Subcutaneous abdominal adipose tissue (tissue), 5 donors: Measurements from ENCODE around the gene DEAF1.
"Not testable (repeated sequence)": the region's sequence is repeated elsewhere in the genome, so short reads cannot be mapped to it uniquely, and the experiment has no call there.

Source experiments
- H3K27ac ChIP-seq: one replicate; pipeline ENCODE4 v1.7.0; 2013; ENCODE audit warnings: low read depth, mild to moderate bottlenecking, inconsistent platforms, low read length, moderate library complexity
- H3K27me3 ChIP-seq, 5 donors: one replicate each; pipeline ENCODE4 v1.7.0; 2013; ENCODE audit warnings: low read length in 5 of 5, inconsistent platforms in 1 of 5; ENCODE audit not compliant: control insufficient read depth in 5 of 5, insufficient read depth in 4 of 5
- H3K36me3 ChIP-seq, 5 donors: one replicate each; pipeline ENCODE4 v1.7.0; 2013; ENCODE audit warnings: low read length in 5 of 5; ENCODE audit not compliant: control insufficient read depth in 5 of 5, insufficient read depth in 5 of 5
- H3K4me1 ChIP-seq, 5 donors: one replicate each; pipeline ENCODE4 v1.7.0; 2013; ENCODE audit warnings: low read length in 5 of 5, mild to moderate bottlenecking in 3 of 5, moderate library complexity in 1 of 5; ENCODE audit not compliant: control insufficient read depth in 5 of 5, insufficient read depth in 5 of 5
- H3K4me3 ChIP-seq, 5 donors: one replicate each; pipeline ENCODE4 v1.7.0; 2013; ENCODE audit warnings: low read length in 5 of 5, low read depth in 1 of 5
- H3K9ac ChIP-seq, 5 donors: one replicate each; pipeline ENCODE4 v1.7.0; 2013; ENCODE audit warnings: low read length in 5 of 5, mild to moderate bottlenecking in 4 of 5, moderate library complexity in 3 of 5
- H3K9me3 ChIP-seq, 5 donors: one replicate each; pipeline ENCODE4 v1.7.0; 2013; ENCODE audit warnings: low read length in 5 of 5; ENCODE audit not compliant: control insufficient read depth in 5 of 5
- donor health status: healthy.
- donor health status: healthy.
- donor health status: healthy.
- donor health status: healthy.
- donor health status: healthy.

DEAF1 gene

GRCh38 chr11:660681-661444 lies 34.2 kb downstream of the DEAF1 start:
- H3K4me3 ChIP-seq: no peak overlapping the region
- peaks cover 3 to 18% (median 8%) of the 10 kb centered on the region in 5 donors for H3K4me1 ChIP-seq
- H3K9ac ChIP-seq: no peak overlapping the region
- H3K36me3 ChIP-seq: peaks cover 0 to 48% (median 26%) of the 10 kb centered on the region in 5 donors
- H3K9me3 ChIP-seq: no peaks in the 10 kb centered on the region
- no peak overlapping the region for H3K27ac ChIP-seq
- H3K27me3 ChIP-seq: no peaks in the 10 kb centered on the region

DNA sequence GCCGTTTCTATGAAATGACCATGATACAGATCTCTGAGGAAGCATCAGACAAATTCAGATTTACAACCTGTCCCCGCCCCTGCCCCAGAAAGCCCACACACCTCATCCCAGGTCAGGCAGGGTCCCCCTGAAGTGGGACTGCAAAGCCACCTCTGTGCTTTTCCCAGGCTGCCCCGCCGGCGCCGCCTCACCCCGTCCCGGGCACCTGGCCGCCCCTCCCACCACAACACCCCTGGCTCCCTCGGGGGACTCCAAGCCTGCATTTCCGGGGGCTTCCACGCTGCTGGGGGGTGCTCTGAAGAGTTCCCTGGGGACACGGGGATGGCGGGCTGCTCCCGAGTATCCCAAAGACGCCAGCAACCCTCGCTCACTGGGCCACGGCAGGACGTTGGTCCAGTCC lies 34.7 kb downstream of the DEAF1 start:
- Histone ChIP-seq H3K9me3 (no peaks in the 10 kb centered on the region), H3K4me3 (no peak overlapping the region), H3K27me3 (no peaks in the 10 kb centered on the region), H3K36me3 (peaks cover 0 to 47% (median 24%) of the 10 kb centered on the region in 5 donors), H3K9ac (no peak overlapping the region), H3K4me1 (peaks cover 0 to 12% (median 2%) of the 10 kb centered on the region in 5 donors), H3K27ac (no peak overlapping the region)

DNA sequence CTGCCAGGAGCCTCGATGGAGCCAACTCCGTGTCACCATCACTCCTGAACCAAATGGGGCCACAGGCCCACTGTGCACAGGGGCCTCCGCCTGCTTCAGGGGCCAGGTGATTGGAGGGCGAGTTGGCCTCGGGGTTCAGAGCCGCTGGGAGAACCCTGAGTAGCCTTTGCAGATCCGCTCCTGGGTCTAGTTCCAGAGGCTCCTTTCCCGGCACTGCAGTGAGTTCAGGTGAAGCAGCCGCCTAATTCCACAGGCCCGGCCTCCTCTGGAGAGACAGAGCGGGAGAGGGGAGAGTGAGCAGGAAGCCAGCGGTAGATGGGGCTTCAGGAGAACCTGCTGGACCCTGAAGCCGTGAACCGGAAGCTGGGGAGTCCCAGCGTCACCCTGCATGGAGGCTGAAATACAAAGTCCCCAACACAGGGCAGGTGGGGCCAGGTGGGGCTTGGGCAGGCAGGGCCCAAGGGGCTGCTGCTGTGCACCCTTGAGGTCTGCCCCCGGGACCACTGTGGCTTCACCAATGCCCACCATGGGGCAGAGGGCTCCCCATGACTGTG lies 35.4 kb downstream of the DEAF1 start:
- H3K9ac ChIP-seq: no peak overlapping the region

GRCh38 chr11:657691-658126 lies 37.3 kb downstream of the DEAF1 start:
- Histone ChIP-seq H3K36me3 (peaks cover 0 to 56% (median 30%) of the 10 kb centered on the region in 5 donors), H3K4me3 (no peak overlapping the region), H3K27ac (no peak overlapping the region)

More for the DNA sequence above, 35.4 kb downstream of the DEAF1 start:
- Histone ChIP-seq H3K27ac (no peak overlapping the region), H3K4me3 (no peak overlapping the region), H3K4me1 (peaks cover 0 to 9% (median 0%) of the 10 kb centered on the region in 5 donors), H3K36me3 (peaks cover 0 to 52% (median 27%) of the 10 kb centered on the region in 5 donors), H3K27me3 (no peaks in the 10 kb centered on the region), H3K9me3 (no peaks in the 10 kb centered on the region)

DNA sequence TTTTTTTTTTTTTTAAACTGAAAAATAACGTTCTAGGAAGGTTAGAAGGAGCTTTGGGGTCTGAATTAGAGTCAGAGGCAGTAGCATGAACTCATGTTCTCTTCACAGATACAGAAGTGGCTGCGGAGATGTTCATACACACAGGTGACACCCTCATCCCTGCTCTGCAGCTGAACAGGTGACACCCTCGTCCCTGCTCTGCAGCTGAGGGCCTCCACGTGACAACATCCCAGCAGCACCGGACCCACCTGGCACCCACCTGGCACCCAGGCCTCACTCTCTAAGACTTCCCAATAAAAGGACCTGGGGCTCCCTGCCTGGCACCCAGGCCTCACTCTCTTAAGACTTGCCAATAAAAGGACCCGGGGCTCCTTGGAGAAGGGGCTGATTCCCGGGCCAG lies 38.2 kb downstream of the DEAF1 start:
- Histone ChIP-seq H3K4me3 (no peak overlapping the region), H3K36me3 (peaks cover 0 to 56% (median 30%) of the 10 kb centered on the region in 5 donors), H3K27me3 (no peaks in the 10 kb centered on the region), H3K27ac (no peak overlapping the region), H3K9ac (no peak overlapping the region), H3K4me1 (peaks cover 0 to 9% (median 0%) of the 10 kb centered on the region in 5 donors), H3K9me3 (no peaks in the 10 kb centered on the region)

More at GRCh38 chr11:657691-658126, 37.3 kb downstream of the DEAF1 start:
- Histone ChIP-seq H3K27me3 (no peaks in the 10 kb centered on the region), H3K9ac (no peak overlapping the region), H3K9me3 (no peaks in the 10 kb centered on the region), H3K4me1 (peaks cover 0 to 9% (median 0%) of the 10 kb centered on the region in 5 donors)

- Histone ChIP-seq H3K4me1 (peaks cover 0 to 9% (median 0%) of the 10 kb centered on the region in 5 donors), H3K36me3 (peaks cover 0 to 56% (median 30%) of the 10 kb centered on the region in 5 donors), H3K4me3 (no peak overlapping the region), H3K9me3 (no peaks in the 10 kb centered on the region), H3K27ac (no peak overlapping the region), H3K27me3 (no peaks in the 10 kb centered on the region), H3K9ac (no peak overlapping the region)
These were observed 38.6 kb downstream of the DEAF1 start for GRCh38 chr11:656426-656825.

- H3K36me3 ChIP-seq: peaks cover 0 to 54% (median 27%) of the 10 kb centered on the region in 5 donors
- H3K27me3 ChIP-seq: no peaks in the 10 kb centered on the region
- no peak overlapping the region for H3K4me3 ChIP-seq
- H3K4me1 ChIP-seq: peaks cover 0 to 9% (median 0%) of the 10 kb centered on the region in 5 donors
- no peak overlapping the region for H3K27ac ChIP-seq
- H3K9ac ChIP-seq: no peak overlapping the region
- no peaks in the 10 kb centered on the region for H3K9me3 ChIP-seq
These were observed 39.8 kb downstream of the DEAF1 start for GRCh38 chr11:655036-655726.

DNA sequence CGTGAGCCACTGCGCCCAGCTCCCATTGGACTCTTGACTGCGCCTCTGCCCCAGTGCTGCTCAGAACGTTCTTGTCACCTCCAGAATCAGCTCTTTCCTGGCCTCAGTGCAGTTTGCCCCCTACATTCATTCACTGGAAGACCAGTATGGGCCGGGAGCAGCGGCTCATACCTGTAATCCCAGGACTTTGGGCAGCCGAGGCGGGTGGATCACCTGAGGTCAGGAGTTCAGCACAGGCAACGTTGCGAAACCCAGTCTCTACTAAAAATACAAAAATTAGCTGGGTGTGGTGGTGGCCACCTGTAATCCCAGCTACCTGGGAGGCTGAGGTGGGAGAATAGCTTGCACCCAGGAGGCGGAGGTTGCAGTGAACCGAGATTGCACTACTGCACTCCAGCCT lies 40.6 kb downstream of the DEAF1 start:
- H3K9ac ChIP-seq, H3K9me3 ChIP-seq, H3K4me3 ChIP-seq, H3K4me1 ChIP-seq, H3K27me3 ChIP-seq, H3K27ac ChIP-seq: not testable (repeated sequence)
- peaks cover 0 to 47% (median 21%) of the 10 kb centered on the region in 5 donors for H3K36me3 ChIP-seq

DNA sequence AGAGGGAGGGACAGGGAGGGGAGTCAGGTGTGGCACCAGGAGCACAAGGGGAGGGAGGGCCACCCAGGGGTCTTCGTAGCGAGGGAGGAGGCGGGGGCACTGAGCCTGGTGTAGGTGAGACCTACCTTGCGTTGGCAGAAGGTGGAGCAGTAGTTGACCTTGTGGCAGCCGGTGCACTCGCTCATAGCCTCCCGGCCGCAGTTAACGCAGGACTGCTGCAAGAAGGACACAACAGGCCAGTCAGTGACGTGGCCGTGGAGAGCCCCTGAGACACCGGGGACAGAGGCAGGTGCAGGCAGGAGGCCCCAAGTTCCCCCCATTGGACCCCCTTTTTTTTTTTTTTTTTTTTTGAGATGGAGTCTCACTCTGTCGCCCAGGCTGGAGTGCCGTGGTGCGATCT lies 41.2 kb downstream of the DEAF1 start:
- H3K27me3 ChIP-seq: no peaks in the 10 kb centered on the region
- no peak overlapping the region for H3K27ac ChIP-seq
- H3K9ac ChIP-seq: no peak overlapping the region
- no peak overlapping the region for H3K4me3 ChIP-seq
- peaks cover 0 to 9% (median 0%) of the 10 kb centered on the region in 5 donors for H3K4me1 ChIP-seq
- H3K9me3 ChIP-seq: no peaks in the 10 kb centered on the region
- H3K36me3 ChIP-seq: peaks cover 0 to 44% (median 16%) of the 10 kb centered on the region in 5 donors

GRCh38 chr11:653136-653535 lies 41.9 kb downstream of the DEAF1 start:
- not testable (repeated sequence) for H3K4me1 ChIP-seq, H3K9ac ChIP-seq, H3K4me3 ChIP-seq, H3K27ac ChIP-seq, H3K9me3 ChIP-seq, H3K27me3 ChIP-seq
- H3K36me3 ChIP-seq: peaks cover 0 to 37% (median 16%) of the 10 kb centered on the region in 5 donors
